GM19455 (cell line): ENCODE results near the gene RGPD8.
"Not testable (repeated sequence)": the region's sequence is repeated elsewhere in the genome, so short reads cannot be mapped to it uniquely, and the experiment has no call there.

ENCODE experiments used
- ATAC-seq: cut with Tn5 transposase; IDR thresholded peaks from one replicate; pipeline ENCODE4 v1.9.1; 2021; ENCODE audit not compliant: unreplicated experiment

The RGPD8 gene

DNA sequence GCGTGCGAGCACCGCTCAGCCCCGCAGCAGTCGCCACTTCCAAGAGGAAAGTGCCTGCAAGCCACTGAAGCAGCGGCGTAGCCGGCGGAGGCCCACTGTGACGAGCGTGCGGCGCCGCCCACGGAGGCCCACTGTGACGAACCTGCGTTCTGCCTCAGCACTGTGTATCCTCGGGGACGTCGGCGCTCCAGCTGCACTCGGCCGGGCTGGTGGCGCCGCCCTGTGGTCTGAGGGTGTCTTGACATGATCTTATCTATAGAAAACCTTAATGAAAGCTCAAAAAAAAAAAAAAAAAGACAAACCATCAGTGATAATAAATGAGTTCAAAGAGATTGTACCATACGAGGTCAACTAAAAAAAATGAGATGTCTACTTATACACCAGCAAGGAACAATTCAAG is at the start of gene RGPD8:
TSS of gene RGPD8 (minus strand) at position 166 of the 400 bp plus-strand sequence. CDS start 192 bp downstream, outside the sequence.
- peak; percentile 98 for ATAC-seq

DNA sequence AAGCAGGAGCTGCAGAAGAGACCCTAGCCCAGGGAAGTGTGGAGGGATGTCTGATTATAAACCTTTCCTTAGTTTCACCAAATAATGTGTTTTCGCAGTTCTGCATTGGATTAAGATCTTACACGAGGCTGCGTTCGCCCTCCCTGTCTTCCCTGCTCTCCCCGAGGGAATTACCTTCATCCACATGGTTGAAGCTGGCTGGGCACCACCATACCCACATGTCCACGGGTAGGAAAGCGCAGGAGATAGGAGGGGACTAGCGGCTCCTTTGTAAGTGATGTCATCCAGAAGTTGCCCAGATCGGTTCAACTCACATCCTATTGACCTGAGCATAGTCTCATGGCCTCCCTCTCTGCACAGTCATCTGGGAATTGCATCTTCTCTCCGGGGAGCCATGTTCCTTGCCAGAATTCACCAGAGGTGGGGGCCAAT is 49.6 kb upstream of the RGPD8 start:
- no peak for ATAC-seq

DNA sequence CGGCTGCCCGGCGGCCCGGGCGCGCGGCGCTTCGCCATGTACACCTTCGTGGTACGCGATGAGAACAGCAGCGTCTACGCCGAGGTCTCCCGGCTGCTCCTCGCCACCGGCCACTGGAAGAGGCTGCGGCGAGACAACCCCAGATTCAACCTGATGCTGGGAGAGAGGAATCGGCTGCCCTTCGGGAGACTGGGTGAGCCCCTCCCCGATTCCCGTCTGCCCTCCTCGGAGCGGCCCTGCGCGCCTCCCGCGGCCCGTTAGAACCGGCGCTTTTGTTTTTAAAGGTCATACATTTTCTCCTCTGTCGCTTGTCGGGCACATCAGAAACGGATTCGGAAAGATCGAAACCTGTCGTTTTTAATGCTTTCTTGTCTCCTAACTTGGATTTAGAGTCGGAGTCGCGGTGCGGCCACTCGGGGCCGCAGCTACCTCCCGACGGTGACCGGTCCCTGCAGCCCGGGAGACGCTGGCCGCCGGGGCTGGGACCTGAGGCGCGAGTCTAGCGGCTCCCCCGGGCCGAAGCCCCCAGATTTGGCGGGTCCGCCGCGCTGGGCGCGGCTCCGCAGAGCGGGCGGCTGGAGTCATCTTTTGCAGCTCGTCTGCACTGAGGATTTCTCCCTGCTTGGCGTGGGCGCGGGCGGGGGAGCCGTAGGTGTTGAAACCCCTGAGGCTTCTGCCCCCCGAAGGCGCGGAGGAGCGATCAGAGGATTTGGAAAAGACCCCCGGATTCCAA is 49.0 kb upstream of the RGPD8 start:
- peak; percentile 20 for ATAC-seq

DNA sequence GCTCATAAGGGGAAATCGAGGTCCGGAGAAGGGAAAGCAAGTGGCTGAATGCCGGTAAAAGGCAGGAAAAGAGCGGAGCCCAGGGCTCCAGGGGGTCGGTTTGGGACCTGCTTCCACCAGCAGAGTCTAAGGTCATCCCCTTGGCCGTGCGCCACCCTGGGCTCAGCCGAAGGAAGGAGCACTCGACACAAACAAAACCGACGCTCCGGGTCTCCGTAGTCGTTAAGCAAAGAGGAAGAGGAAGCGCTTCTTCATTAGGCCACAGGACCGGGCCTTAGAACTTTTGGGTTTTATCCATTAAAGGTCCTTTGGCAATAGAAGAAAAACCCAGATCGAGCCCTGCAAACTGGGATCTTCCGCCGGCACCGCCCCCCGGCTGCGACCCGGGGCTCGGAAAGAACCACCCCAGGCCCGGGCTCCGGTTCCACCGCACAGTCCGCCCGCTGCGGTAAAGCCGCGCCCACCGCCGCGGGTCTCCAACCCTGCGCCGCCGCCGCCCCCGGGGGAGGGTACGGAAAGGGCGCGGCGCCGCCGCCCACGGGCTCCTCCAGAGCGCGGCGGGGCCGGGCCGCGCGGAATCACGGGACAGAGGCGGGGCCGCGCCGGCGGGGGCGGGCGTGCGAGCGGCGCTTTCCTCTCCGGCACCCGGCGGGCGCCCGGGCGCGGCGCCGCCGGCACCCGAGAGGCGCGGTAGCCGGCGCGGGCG is 48.2 kb upstream of the RGPD8 start, which contains the start of gene TTL:
TSS of gene TTL (plus strand) at position 629 of the 706 bp plus-strand sequence. CDS start 189 bp downstream, outside the sequence.
- peak; percentile 53 for ATAC-seq

DNA sequence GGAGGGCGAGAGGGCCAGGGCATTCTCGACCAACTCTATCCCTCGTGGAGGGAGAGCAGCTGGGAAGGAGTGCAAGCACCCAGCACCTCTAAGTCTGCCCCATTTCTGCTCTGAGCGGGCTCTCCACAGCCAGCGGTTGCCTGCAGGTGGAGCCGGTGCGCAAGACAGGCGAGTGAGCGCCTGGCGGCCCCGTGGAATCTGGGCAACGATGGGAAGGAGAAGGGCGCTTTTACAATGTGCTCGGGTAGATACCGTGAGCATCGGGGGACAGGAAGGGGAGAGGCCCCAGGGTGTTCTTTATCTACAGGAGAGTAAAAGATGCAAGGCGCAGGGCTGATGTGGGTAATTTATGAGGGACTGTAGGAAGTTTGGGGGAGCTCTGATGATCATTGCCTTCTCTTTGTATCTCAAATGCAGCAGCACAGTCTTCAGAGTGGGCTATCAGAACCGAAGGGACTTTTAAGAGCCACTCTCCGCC is 47.6 kb upstream of the RGPD8 start:
- ATAC-seq: peak; percentile 65

DNA sequence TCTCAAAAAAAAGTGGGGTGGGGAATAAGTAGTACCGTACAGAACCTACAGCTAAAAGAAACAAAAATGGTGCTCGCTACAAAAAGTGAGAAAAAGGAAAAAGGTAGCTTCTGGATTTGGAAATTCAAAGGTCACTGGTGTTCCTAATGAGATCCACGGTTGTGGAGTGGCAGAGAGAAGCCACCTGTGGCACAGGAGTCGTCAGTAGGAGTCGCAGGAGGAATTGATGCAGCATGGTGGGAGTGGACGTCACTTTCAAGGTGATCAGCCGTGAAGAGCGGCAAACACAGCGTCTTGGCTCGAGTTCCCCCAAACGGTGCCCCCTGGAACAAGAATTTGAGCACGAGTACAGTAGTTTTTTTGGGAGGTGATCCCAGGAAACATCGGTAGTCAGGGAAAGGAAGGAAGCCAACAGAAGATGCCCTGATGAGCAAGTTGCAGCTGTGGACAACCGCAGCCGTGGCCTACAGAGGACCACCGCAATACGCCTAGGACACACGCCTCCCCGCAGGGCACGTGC is 47.1 kb upstream of the RGPD8 start:
- no peak for ATAC-seq

DNA sequence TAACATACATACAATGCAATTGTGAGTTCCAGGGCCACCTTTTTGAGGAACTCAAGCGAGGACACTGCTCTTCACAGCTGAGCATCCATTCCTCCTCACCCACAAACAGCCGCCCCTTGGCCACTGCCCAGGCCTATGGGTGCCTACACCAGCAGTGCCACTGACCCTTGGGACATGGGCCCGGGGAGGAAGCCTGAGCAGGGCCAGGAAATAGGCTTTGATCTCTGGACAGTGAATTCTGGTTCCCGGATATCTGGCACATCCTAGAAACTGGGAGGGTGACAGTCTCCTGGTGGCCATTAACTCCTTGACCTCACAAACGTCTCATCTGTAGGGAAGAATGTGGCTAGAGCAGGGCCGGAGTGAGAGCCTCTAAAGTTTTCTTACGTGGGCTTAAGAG is 43.0 kb upstream of the RGPD8 start:
- ATAC-seq: no peak

DNA sequence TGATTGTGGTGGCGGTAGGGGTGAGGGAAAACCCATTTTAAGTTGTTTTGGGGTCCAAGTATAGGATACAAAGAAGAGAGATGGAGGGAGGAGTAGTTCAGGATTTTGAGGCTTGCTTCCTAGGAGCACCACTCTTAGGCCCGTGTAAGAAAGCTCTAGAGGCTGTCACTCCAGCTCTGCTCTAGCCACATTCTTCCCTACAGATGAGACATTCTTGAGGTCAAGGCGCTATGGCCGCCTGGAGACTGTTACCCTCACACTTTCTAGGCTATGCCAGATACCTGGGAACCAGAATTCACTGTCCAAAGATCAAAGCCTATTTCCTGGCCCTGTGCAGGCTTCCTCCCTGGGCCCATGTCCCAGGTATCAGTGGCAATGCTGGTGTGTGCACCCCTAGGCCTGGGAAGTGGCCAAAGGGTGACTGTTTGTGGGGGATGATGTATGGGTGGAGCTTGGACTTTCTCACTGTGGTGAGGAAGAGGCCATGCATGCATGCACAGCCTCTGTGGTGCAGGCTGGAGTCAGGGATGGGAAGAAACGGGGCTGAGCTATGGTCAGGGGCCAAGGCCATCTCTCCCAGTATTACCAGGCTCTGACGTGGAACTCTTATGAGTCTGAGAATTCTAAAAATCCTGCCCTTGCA is 41.5 kb upstream of the RGPD8 start:
- ATAC-seq: no peak

DNA sequence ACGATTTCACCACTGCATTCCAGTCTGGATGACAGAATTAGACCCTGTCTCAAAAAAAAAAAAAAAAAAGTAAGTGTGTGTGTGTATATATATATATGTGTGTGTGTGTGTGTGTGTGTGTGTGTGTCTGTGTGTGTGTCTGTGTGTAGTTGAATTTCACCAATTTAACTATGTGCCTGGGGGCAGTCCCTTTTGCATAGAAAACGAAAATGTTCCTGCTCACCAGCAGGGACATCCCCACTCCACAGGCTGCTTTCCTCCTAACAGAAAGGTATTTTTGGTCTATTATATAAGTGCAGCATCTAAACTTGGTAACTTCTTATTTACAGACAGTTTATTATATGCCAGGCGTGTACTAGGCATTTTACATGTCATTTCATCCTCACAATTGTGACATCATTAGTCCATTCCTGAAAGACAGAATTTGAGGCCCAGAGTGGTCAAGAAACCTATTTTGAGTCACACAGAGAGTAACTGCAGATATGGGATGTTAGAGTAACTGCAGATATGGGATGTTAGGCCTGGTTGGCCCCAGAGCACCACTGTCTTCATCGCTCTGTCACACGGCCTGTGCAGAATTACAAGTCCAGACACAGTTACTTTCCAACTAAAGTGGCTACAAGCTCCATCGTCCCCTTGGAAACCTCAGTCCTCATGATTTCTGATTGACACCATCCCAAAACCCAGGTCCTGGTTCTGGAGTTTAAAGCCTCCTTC is 39.3 kb upstream of the RGPD8 start:
- ATAC-seq: no peak

DNA sequence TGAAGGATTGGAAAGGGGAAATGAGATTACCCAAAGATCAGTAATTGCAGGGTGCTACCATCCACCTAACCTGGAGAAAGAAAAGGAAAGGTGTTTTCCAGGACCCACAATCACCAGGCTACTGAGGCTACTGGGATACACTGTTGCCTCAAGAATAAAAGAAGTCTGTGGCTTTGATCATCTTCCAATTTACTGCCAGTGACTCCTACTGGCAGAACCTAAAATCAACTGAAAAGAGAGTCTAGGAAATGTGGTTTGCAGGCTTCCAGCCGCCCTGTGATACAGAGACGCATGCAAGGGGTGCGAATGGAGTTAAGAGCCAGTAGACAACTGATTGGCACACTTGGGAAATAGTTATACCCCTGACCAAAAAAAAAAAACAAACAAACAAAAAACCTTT is 31.9 kb upstream of the RGPD8 start:
- no peak for ATAC-seq

DNA sequence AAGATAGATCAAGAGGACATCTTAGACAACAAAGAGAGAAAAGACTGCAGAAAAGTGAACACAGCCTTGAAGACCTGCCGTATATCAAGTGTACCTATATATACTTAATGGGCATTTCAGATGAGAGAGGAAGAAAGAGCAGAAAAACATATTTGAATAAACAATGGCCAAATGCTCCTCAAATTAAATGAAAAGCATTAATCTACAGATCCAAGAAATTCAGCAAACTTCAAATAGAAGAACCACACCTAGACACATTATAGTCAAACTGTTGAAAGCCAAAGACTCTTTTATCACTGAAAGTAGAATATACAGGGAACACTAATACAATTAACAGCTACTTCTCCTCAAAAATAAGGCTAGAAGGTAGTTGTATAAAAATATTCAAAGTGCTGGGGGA is 29.8 kb upstream of the RGPD8 start:
- ATAC-seq: no peak

DNA sequence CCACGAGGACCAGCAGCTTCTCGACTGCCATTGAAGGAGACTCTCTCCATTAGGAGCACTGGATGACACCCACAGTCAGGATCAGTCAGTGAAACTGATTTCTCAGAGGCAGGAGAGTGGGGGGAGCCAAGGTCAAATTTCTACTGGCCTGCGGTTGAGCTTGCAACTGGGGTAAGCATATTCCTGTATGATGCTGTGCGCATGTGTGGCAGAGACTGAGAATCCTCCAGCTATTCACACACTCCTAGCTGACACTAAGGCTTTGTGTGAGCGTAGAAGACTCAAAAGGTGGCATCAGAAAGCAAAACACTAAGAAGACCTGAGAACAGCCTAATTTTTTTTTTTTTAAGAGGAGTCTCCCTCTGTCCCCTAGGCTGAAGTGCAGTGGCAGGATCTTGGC is 28.7 kb upstream of the RGPD8 start:
- no peak for ATAC-seq

DNA sequence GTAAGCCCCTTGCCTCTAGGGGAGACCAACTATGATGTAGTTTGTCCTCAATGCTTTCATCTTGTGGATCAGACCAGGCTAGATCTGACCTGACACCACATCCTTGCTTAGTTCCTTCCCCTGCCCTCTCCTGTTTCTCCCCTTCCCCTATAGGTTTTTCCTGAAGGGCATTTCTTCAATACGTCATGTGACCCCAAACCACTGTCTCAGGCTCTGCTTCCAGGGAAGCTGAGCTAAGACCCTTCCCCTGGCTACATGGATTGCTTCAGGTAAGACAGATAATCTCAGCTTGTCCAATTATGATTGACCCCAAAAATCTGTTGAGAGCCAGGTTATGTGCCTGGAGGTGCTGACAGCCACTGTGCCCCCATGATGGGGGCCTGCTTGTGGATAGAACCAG is 25.9 kb upstream of the RGPD8 start:
- no peak for ATAC-seq

DNA sequence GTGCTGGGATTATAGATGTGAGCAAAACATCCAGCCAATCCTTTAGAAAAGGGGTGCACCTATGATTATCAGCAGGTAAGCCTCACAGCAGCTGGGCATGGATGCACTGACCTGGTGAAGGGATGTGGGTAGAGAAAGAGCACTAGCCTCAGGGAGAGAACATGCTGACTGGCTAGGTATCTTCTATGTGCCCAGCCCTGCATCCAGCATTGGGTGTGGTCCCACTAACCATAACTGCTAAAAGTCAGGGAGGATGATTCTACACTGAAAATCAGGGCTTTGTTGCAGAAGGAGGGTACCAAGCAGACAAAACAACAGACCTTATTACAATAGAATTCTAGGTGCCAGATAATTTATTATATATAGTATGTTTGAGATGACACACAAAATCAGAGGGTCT is 21.1 kb upstream of the RGPD8 start:
- ATAC-seq: no peak

DNA sequence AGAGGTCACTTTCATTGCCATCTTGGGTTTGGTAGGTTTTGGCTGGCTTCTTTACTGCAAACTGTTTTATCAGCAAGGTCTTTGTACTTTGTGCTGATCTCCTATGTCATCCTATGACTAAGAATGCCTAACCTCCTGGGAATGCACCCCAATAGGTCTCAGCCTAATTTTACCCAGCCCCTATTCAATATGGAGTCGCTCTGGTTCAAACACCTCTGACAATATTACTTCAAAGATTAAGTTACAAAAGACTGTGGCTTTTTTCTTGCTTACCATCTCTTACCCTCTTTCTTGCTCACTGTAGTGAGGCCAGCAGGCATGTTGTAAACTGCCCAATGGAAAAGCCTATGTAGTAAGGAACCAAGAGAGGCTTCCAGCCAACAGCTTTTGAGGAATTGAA is 17.9 kb upstream of the RGPD8 start:
- no peak for ATAC-seq

DNA sequence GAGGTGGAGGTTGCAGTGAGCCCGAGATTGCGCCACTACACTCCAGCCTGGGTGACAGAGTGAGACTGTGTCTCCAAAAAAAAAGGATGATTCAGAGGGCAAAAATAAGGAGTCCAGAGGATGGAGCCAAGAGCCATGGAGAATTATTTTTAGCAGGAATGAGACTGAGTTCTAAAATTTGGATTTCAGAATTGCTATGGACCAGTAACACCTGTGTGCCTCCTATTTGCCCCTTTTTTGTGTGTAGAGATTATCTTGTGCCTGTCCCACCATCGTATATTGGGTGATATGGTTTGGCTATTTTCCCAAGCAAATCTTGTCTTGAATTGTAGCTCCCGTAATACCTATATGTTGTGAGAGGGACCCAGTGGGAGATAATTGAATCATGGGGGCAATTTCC is 16.4 kb upstream of the RGPD8 start:
- no peak for ATAC-seq

DNA sequence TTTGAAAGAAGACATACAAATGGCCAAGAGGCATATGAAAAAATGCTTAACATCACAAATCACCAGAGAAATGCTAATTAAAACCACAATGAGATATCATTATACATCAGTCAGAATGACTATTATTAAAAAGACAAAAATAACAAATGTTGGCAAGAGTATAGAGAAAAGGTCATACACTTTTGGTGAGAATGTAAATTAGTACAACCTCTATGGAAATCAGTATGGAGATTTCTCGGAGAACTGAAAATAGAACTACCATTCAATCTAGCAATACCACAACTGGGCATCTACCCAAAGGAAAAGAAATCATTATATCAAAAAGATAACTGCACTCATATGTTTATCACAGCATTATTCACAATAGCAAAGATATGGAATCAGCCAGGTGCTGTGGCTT is 10.8 kb upstream of the RGPD8 start:
- ATAC-seq: not testable (repeated sequence)

DNA sequence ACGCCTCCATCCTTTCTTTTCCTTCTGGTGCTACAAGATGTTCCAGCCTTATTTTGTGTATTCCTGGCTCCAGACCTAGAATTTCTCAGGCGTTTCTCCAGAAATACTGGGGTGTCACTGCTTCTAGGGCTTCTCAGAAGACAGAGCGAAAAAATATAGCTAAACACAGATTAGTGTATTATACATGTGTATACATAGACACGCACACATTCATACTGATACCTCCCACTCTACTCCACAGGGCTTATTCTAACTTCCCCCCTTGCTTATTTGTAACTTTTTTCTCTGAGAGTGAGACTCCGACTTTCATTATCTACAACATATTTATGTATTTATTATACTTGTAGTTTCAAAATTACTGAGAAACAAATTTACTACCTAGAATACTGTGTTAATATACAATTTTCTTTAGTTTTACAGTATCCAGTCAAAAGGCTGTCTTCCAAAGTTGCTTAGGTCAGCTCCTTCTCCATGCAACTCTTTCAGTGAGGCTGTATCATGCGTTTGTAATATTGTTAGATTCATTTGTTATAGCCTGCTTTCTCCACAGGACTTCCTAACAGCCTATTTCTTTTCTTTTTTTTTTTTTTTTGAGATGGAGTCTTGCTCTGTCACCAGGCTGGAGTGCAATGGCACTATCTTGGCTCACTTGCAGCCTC is 5.3 kb upstream of the RGPD8 start:
- ATAC-seq: not testable (repeated sequence)

DNA sequence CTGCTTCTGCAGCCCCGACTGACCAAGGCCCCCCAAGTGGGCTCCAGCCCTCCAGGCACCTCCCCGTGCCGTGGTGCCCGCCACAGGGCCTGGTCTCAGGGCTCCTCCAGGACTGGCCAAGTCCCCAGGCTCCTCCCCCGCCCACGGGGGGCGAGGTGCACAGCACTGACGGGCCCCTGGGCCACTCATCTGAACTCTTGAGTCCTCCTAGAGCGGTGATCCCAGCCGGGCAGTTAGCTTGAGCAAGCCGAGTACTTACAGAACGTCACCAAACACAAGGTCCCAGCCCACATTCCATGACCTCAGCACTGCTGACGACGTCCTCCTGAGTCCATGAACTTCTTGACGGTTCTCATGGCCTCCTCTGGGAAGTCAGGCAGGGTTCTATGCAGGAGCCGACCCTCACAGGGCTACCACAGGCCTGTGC is 4.0 kb upstream of the RGPD8 start:
- ATAC-seq: not testable (repeated sequence)

DNA sequence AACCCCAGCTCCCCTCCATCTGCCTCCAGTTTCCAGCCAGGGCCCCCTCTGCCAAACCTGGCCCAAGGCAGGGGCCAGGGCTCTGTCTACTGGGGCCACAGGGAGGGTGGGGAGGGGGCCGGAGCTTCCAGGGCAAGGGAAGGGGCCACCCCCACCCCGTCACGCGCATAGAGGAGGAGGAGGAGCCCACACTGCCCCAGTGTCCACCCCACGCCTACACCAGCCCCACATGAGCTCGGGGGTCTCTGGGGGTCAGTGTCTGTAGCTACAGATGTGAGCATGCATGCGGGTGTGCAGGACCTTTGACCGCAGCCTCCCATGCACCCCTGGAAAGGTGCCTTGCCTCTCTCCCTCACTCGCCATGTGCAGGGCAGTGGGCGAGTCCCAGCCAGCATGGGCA is 3.5 kb upstream of the RGPD8 start:
- ATAC-seq: not testable (repeated sequence)
